ENCODE data around the gene IFIT2. TPM values are rescaled to one million over a fixed set of nuclear protein-coding genes. Genes with fewer than 3 reads are reported as not detected.

Gene IFIT2
- total RNA-seq, 2 experiments from 2014 or later, result 36.9 to 38.9 TPM

DNA sequence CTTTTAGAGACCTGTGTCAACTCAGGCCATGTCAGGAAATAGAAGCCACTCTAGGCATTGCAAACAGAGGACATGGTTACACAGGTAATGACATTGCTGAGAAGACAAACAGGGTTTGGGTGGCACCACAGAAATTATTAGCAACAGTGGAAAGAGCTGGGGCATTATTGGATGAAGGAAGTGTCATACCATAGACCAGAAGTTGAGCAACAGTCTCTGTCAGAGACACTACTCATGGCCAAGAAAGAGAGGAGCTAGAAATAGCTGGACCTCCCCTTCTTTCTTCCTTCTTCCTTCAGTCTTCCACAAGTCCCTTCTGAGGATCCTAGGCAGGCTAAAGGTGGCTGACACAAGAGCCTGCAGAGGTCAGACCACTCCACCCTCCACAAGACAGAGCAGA lies 46.1 kb upstream of the IFIT2 start:
- ATAC-seq (ENCODE audit: poor library complexity), result no peak
- no peaks in the 10 kb centered on the region for H3K27me3 ChIP-seq (ENCODE audit: control insufficient read depth in 1 of 2, insufficient read depth in 2 of 2, low read length in 2 of 2)
- H3K9me3 ChIP-seq (ENCODE audit: control insufficient read depth in 1 of 2, insufficient read depth in 1 of 2, low read length in 2 of 2), result peaks cover 0 to 6% of the 10 kb centered on the region in 2 experiments
- peaks cover 12% of the 10 kb centered on the region for H3K4me1 ChIP-seq (ENCODE audit: insufficient read depth, low read length)
- intact Hi-C loops (cut with DNase I, micrococcal nuclease), result loop anchor here (10.0 kb wide), 2 partner anchors 159 to 449 kb away; partner anchors contain the start of genes IFIT5 (in 1 of the 2) and KIF20B (in 1 of the 2)
- ChIA-PET POLR2A (no interaction called here), CTCF (no interaction called here)
- peaks cover 15% of the 10 kb centered on the region for H3K4me1 Mint-ChIP-seq (ENCODE audit: low read depth)
- no peak for DNase-seq
- no peak overlapping the region for H3K27ac ChIP-seq (ENCODE audit: low read depth in 1 of 2, low read length in 2 of 2)
- H3K36me3 Mint-ChIP-seq (ENCODE audit: low read depth), result no peaks in the 10 kb centered on the region
- no peak overlapping the region for H3K4me3 ChIP-seq (ENCODE audit: low read length)
- TF ChIP-seq, protein P1, sequence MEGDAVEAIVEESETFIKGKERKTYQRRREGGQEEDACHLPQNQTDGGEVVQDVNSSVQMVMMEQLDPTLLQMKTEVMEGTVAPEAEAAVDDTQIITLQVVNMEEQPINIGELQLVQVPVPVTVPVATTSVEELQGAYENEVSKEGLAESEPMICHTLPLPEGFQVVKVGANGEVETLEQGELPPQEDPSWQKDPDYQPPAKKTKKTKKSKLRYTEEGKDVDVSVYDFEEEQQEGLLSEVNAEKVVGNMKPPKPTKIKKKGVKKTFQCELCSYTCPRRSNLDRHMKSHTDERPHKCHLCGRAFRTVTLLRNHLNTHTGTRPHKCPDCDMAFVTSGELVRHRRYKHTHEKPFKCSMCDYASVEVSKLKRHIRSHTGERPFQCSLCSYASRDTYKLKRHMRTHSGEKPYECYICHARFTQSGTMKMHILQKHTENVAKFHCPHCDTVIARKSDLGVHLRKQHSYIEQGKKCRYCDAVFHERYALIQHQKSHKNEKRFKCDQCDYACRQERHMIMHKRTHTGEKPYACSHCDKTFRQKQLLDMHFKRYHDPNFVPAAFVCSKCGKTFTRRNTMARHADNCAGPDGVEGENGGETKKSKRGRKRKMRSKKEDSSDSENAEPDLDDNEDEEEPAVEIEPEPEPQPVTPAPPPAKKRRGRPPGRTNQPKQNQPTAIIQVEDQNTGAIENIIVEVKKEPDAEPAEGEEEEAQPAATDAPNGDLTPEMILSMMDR (IDR thresholded peaks at IDR 0.05), result no peak
- no peak overlapping the region for H3K27ac Mint-ChIP-seq
- no peaks in the 10 kb centered on the region for H3K9me3 Mint-ChIP-seq
- H3K36me3 ChIP-seq (ENCODE audit: insufficient read depth, low read length), result no peaks in the 10 kb centered on the region
- no peak overlapping the region for H3K4me3 Mint-ChIP-seq
- no peaks in the 10 kb centered on the region for H3K27me3 Mint-ChIP-seq

DNA sequence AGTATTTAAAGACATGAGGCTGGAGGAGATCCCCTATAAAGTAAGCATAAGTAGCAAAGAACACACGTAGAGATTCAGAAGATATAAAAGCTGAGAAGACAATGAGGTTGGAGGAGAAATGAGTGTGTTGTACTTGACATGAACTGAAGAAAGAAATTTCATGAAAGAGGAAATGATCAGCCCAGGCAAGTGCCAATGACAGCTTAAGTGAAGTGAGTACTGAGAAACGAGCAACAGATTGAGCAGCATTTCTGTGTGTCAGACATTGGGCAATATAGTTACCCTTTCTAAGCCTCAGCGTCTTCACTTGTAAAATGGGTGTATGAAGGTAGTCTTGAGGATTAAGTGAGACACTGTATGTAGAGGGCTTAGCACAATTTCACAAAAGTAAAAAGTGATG lies 45.5 kb upstream of the IFIT2 start:
- H3K9me3 ChIP-seq (ENCODE audit: control insufficient read depth in 1 of 2, insufficient read depth in 1 of 2, low read length in 2 of 2), result peaks cover 0 to 6% of the 10 kb centered on the region in 2 experiments
- ChIA-PET POLR2A (no interaction called here), CTCF (no interaction called here)
- Mint-ChIP-seq H3K27me3 (no peaks in the 10 kb centered on the region), H3K4me1 (ENCODE audit: low read depth) (peaks cover 10% of the 10 kb centered on the region), H3K9me3 (no peaks in the 10 kb centered on the region), H3K27ac (no peak overlapping the region), H3K4me3 (no peak overlapping the region), H3K36me3 (ENCODE audit: low read depth) (no peaks in the 10 kb centered on the region)
- H3K4me3 ChIP-seq (ENCODE audit: low read length), result no peak overlapping the region
- intact Hi-C loops (cut with DNase I, micrococcal nuclease), result loop anchor here (10.0 kb wide), 2 partner anchors 158 to 448 kb away; partner anchors contain the start of genes IFIT5 (in 1 of the 2) and KIF20B (in 1 of the 2)
- TF ChIP-seq, protein P1 (IDR thresholded peaks at IDR 0.05), result no peak
- no peaks in the 10 kb centered on the region for H3K27me3 ChIP-seq (ENCODE audit: control insufficient read depth in 1 of 2, insufficient read depth in 2 of 2, low read length in 2 of 2)
- no peaks in the 10 kb centered on the region for H3K36me3 ChIP-seq (ENCODE audit: insufficient read depth, low read length)
- DNase-seq (peak in 2 of 14 experiments; percentile 21 to 26), ATAC-seq (ENCODE audit: poor library complexity) (no peak)
- peaks cover 6% of the 10 kb centered on the region for H3K4me1 ChIP-seq (ENCODE audit: insufficient read depth, low read length)
- H3K27ac ChIP-seq (ENCODE audit: low read depth in 1 of 2, low read length in 2 of 2), result no peak overlapping the region

DNA sequence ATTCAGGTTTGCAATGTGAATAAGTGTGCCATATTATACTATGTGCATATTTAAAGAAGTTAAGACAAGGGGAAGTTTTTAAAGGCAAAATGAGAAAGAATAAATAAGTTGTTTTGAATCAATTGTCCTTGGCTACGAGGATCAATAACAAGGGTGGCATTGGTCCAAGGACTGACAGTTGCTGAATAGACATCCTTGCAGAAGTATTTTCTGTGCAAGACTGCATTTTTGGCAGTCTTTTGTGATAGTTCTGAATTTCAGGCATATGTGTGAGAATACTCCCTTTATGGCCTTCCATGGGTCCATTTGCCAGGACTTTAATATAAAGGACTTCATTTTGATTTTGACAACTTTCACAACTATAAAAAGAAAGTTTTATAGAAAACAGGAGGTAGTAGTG lies 44.9 kb upstream of the IFIT2 start:
- intact Hi-C loops (cut with DNase I, micrococcal nuclease), result loop anchor here (10.0 kb wide), 2 partner anchors 158 to 448 kb away; partner anchors contain the start of genes IFIT5 (in 1 of the 2) and KIF20B (in 1 of the 2)
- ChIA-PET CTCF (no interaction called here), POLR2A (no interaction called here)

More for the DNA sequence above, 44.9 kb upstream of the IFIT2 start:
- Mint-ChIP-seq H3K4me3 (no peak overlapping the region), H3K27ac (no peak overlapping the region), H3K4me1 (ENCODE audit: low read depth) (peaks cover 6% of the 10 kb centered on the region), H3K27me3 (no peaks in the 10 kb centered on the region), H3K36me3 (ENCODE audit: low read depth) (no peaks in the 10 kb centered on the region), H3K9me3 (no peaks in the 10 kb centered on the region)
- H3K4me1 ChIP-seq (ENCODE audit: insufficient read depth, low read length), result peaks cover 5% of the 10 kb centered on the region
- H3K27ac ChIP-seq (ENCODE audit: low read depth in 1 of 2, low read length in 2 of 2), result no peak overlapping the region
- no peak overlapping the region for H3K4me3 ChIP-seq (ENCODE audit: low read length)
- H3K27me3 ChIP-seq (ENCODE audit: control insufficient read depth in 1 of 2, insufficient read depth in 2 of 2, low read length in 2 of 2), result no peaks in the 10 kb centered on the region
- DNase-seq (no peak), ATAC-seq (ENCODE audit: poor library complexity) (no peak)
- peaks cover 0 to 6% of the 10 kb centered on the region in 2 experiments for H3K9me3 ChIP-seq (ENCODE audit: control insufficient read depth in 1 of 2, insufficient read depth in 1 of 2, low read length in 2 of 2)
- no peaks in the 10 kb centered on the region for H3K36me3 ChIP-seq (ENCODE audit: insufficient read depth, low read length)
- TF ChIP-seq, protein P1 (IDR thresholded peaks at IDR 0.05), result no peak

All from CD4-positive, alpha-beta T cell (primary cell).